ENCODE data around the gene CASP10. TPM values are rescaled to one million over a fixed set of nuclear protein-coding genes. Genes with fewer than 3 reads are reported as not detected.

The CASP10 gene
- total and polyA plus RNA-seq, 2 experiments from 2014 or later, result 2.9 to 5.1 TPM

DNA sequence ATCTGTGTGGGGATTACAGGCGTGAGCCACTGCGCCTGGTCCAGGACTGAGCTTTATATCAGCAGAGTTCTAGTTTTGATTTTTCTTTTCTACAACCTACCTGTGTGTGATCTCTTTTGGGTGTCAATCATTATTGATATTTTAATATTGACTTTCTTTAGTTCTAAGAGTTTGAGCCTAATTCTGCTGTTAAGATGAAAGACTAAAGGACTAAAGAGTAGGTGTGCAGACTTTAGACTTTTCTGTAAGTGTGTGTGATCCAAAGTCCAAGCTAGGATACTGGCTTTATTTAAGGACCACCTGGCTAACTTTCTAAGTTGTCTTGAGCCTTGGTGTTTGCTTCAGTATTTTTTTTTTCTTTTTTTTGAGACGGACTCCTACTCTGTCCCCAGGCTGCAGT is 12.4 kb downstream of the CASP10 start:
- 94 to 98% methylated on average over 3 of the region's 3 CpGs for WGBS, 2 experiments (ENCODE audit: low coverage in 1 of 2, low lambda C conversion rate in 2 of 2, missing lambda C conversion rate in 2 of 2)
- Histone ChIP-seq H3F3A (ENCODE audit: insufficient read depth) (no peaks in the 10 kb centered on the region), H3K4me2 (ENCODE audit: unreplicated experiment) (no peak overlapping the region), H3K9me3 (ENCODE audit: low read depth) (no peaks in the 10 kb centered on the region), H3K27me3 (replicated peaks; ENCODE audit: insufficient read depth) (no peaks in the 10 kb centered on the region), H2AFZ (no peak overlapping the region), H3K27ac (no peak overlapping the region), H3K4me1 (ENCODE audit: insufficient read depth) (no peaks in the 10 kb centered on the region), H4K20me1 (ENCODE audit: insufficient read depth) (no peaks in the 10 kb centered on the region), H3K79me2 (ENCODE audit: insufficient read depth) (no peaks in the 10 kb centered on the region), H3K9ac (no peak overlapping the region), H3K9me2 (ENCODE audit: insufficient read depth) (no peaks in the 10 kb centered on the region), H3K36me3 (ENCODE audit: low read depth) (0 out of 2 replicates have a peak, but pooled peaks cover 8% of the 10 kb centered on the region), H3K4me3 (no peak overlapping the region)
- DNase-seq, result no peak
- in situ Hi-C loops (cut with MboI), result no loop called here
- TF ChIP-seq EZH2 (IDR thresholded peaks at IDR 0.05; ENCODE audit: insufficient read depth, poor library complexity, severe bottlenecking) (no peak), EZH2phosphoT487 (IDR thresholded peaks at IDR 0.05; ENCODE audit: insufficient read depth, low read depth) (no peak)

DNA sequence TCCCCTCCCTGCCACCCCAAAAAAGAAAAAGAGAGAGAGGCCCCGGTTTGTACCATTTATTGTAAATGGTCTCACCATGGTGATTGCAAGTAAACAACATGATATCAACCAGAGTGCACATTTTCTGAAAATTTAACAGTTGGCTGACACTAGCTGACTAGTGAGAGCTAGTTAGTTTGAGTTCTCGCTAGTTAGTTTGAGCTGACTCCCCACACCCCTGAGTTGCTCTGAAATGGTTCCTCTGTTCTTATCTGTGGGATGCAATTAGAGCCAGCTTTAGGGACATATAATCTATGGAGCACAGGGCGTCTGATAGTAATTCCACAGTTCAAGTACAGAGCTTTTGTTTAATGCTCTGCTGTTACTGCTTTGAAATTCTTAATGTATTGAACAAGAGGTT is 13.1 kb downstream of the CASP10 start:
- no peaks in the 10 kb centered on the region for H3K9me2 ChIP-seq (ENCODE audit: insufficient read depth)
- no peak overlapping the region for H3K9ac ChIP-seq
- H3K4me1 ChIP-seq (ENCODE audit: insufficient read depth), result no peaks in the 10 kb centered on the region
- no peaks in the 10 kb centered on the region for H4K20me1 ChIP-seq (ENCODE audit: insufficient read depth)
- no peaks in the 10 kb centered on the region for H3K27me3 ChIP-seq (replicated peaks; ENCODE audit: insufficient read depth)
- H3K4me3 ChIP-seq, result no peak overlapping the region
- H3K79me2 ChIP-seq (ENCODE audit: insufficient read depth), result no peaks in the 10 kb centered on the region
- no peaks in the 10 kb centered on the region for H3K9me3 ChIP-seq (ENCODE audit: low read depth)
- H3K4me2 ChIP-seq (ENCODE audit: unreplicated experiment), result no peak overlapping the region
- WGBS, 2 experiments (ENCODE audit: low coverage in 1 of 2, low lambda C conversion rate in 2 of 2, missing lambda C conversion rate in 2 of 2), result 92 to 97% methylated on average over 3 of the region's 3 CpGs
- H2AFZ ChIP-seq, result no peak overlapping the region
- TF ChIP-seq EZH2phosphoT487 (IDR thresholded peaks at IDR 0.05; ENCODE audit: insufficient read depth, low read depth) (no peak), EZH2 (IDR thresholded peaks at IDR 0.05; ENCODE audit: insufficient read depth, poor library complexity, severe bottlenecking) (no peak)
- DNase-seq, result no peak
- H3F3A ChIP-seq (ENCODE audit: insufficient read depth), result no peaks in the 10 kb centered on the region
- no peak overlapping the region for H3K27ac ChIP-seq
- in situ Hi-C loops (cut with MboI), result no loop called here
- 0 out of 2 replicates have a peak, but pooled peaks cover 8% of the 10 kb centered on the region for H3K36me3 ChIP-seq (ENCODE audit: low read depth)

DNA sequence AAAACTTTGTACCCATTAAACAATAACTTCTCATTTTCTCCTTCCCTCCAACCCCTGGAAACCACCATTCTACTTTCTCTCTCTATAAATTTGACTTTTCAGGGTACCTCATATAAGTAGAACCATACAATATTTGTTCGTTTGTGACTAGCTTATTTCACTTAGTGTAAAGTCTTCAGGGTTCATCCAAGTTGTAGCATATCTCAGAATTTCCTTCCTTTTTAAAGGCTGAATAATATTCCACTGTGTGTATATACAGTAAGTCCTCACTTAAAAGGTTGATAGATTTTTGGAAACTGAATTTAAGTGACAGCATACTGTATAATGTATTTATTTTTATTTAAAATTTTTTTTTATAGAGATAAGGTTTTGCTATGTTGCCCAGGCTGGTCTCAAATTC is 13.9 kb downstream of the CASP10 start:
- no peak for DNase-seq
- no peak overlapping the region for H3K9ac ChIP-seq
- no peak overlapping the region for H3K4me3 ChIP-seq
- no peaks in the 10 kb centered on the region for H3K27me3 ChIP-seq (replicated peaks; ENCODE audit: insufficient read depth)
- in situ Hi-C loops (cut with MboI), result no loop called here
- no peaks in the 10 kb centered on the region for H3K9me2 ChIP-seq (ENCODE audit: insufficient read depth)
- no peaks in the 10 kb centered on the region for H3F3A ChIP-seq (ENCODE audit: insufficient read depth)
- no peak overlapping the region for H3K4me2 ChIP-seq (ENCODE audit: unreplicated experiment)
- no peak overlapping the region for H3K27ac ChIP-seq
- 93% methylated on average over 1 of the region's 1 CpG for WGBS, 2 experiments (ENCODE audit: low coverage in 1 of 2, low lambda C conversion rate in 2 of 2, missing lambda C conversion rate in 2 of 2)
- H2AFZ ChIP-seq, result no peak overlapping the region
- H3K4me1 ChIP-seq (ENCODE audit: insufficient read depth), result no peaks in the 10 kb centered on the region
- H3K36me3 ChIP-seq (ENCODE audit: low read depth), result 0 out of 2 replicates have a peak, but pooled peaks cover 8% of the 10 kb centered on the region
- H3K79me2 ChIP-seq (ENCODE audit: insufficient read depth), result no peaks in the 10 kb centered on the region
- TF ChIP-seq EZH2 (IDR thresholded peaks at IDR 0.05; ENCODE audit: insufficient read depth, poor library complexity, severe bottlenecking) (no peak), EZH2phosphoT487 (IDR thresholded peaks at IDR 0.05; ENCODE audit: insufficient read depth, low read depth) (no peak)
- H3K9me3 ChIP-seq (ENCODE audit: low read depth), result no peaks in the 10 kb centered on the region
- no peaks in the 10 kb centered on the region for H4K20me1 ChIP-seq (ENCODE audit: insufficient read depth)

- in situ Hi-C loops (cut with MboI), result no loop called here
- TF ChIP-seq EZH2phosphoT487 (IDR thresholded peaks at IDR 0.05; ENCODE audit: insufficient read depth, low read depth) (no peak), EZH2 (IDR thresholded peaks at IDR 0.05; ENCODE audit: insufficient read depth, poor library complexity, severe bottlenecking) (no peak)
- Histone ChIP-seq H3K4me2 (ENCODE audit: unreplicated experiment) (no peak overlapping the region), H3K27me3 (replicated peaks; ENCODE audit: insufficient read depth) (no peaks in the 10 kb centered on the region), H3K36me3 (ENCODE audit: low read depth) (0 out of 2 replicates have a peak, but pooled peaks cover 8% of the 10 kb centered on the region), H3K9me2 (ENCODE audit: insufficient read depth) (no peaks in the 10 kb centered on the region), H3K27ac (no peak overlapping the region), H2AFZ (no peak overlapping the region), H3K4me1 (ENCODE audit: insufficient read depth) (no peaks in the 10 kb centered on the region), H4K20me1 (ENCODE audit: insufficient read depth) (no peaks in the 10 kb centered on the region), H3K9ac (no peak overlapping the region), H3K4me3 (no peak overlapping the region), H3K9me3 (ENCODE audit: low read depth) (no peaks in the 10 kb centered on the region), H3K79me2 (ENCODE audit: insufficient read depth) (no peaks in the 10 kb centered on the region), H3F3A (ENCODE audit: insufficient read depth) (no peaks in the 10 kb centered on the region)
- DNase-seq, result no peak
- WGBS, 2 experiments (ENCODE audit: low coverage in 1 of 2, low lambda C conversion rate in 2 of 2, missing lambda C conversion rate in 2 of 2), result 48 to 53% methylated on average over 4 of the region's 4 CpGs
These were observed 14.8 kb downstream of the CASP10 start for GRCh38 chr2:201197781-201198180.

DNA sequence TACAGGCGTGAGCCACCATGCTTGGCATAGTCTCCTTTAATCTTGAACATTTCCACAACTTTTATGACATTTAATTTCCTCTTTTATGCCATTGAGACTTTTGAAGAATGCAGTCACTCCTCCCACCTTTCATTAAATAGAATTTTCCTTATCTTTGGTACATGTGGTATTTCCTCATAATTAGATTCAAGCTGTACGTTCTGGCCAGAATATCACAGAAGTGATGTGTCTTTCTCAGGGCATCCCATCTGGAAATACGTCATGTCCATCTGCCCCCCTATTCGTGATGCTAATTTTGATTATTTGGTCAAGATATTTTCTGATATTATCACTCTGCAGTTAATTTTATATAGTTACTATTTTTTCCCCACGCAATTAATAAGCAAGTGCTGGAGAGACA is 16.9 kb downstream of the CASP10 start:
- Histone ChIP-seq H3F3A (ENCODE audit: insufficient read depth) (peaks cover 12% of the 10 kb centered on the region), H3K27me3 (replicated peaks; ENCODE audit: insufficient read depth) (no peaks in the 10 kb centered on the region), H2AFZ (no peak overlapping the region), H3K9ac (no peak overlapping the region), H4K20me1 (ENCODE audit: insufficient read depth) (no peaks in the 10 kb centered on the region), H3K9me3 (ENCODE audit: low read depth) (no peaks in the 10 kb centered on the region), H3K9me2 (ENCODE audit: insufficient read depth) (no peaks in the 10 kb centered on the region), H3K4me3 (no peak overlapping the region), H3K27ac (no peak overlapping the region), H3K4me1 (ENCODE audit: insufficient read depth) (peaks cover 16% of the 10 kb centered on the region), H3K36me3 (ENCODE audit: low read depth) (0 out of 2 replicates have a peak, but pooled peaks cover 8% of the 10 kb centered on the region), H3K4me2 (ENCODE audit: unreplicated experiment) (no peak overlapping the region), H3K79me2 (ENCODE audit: insufficient read depth) (no peaks in the 10 kb centered on the region)
- no peak for TF ChIP-seq EZH2 (IDR thresholded peaks at IDR 0.05; ENCODE audit: insufficient read depth, poor library complexity, severe bottlenecking)
- no peak for TF ChIP-seq EZH2phosphoT487 (IDR thresholded peaks at IDR 0.05; ENCODE audit: insufficient read depth, low read depth)
- DNase-seq, result no peak
- in situ Hi-C loops (cut with MboI), result no loop called here
- 81 to 89% methylated on average over 5 of the region's 5 CpGs for whole genome bisulfite sequencing, 2 experiments (ENCODE audit: low coverage in 1 of 2, low lambda C conversion rate in 2 of 2, missing lambda C conversion rate in 2 of 2)

Data from GM23248 (cell line).